GM12801 (cell line): ENCODE measurements around the gene KRTAP2-1.

Experiments used
- TF ChIP-seq, protein P1 (sequence below): IDR thresholded peaks from one replicate; pipeline ENCODE4 v1.5.1; 2011; ENCODE audit warnings: control low read depth; ENCODE audit not compliant: insufficient read length; ENCODE audit errors: extremely low read depth

KRTAP2-1 gene

DNA sequence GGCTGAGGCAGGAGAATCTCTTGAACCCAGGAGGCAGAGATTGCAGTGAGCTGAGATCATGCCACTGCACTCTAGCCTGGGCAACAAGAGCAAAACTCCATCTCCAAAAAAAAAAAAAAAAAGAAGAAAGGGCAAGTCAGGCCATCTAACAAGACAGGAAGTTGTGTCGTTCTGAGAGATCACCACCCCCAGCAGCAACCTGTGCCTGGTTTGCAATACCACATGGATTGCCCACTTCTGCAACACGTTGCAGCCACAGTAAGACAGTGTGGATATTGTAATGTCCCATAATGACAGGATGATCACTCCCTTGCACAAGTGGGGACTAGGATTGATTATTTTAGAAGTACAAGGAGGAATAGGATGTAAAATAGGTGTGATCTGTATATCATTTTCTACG, 21.9 kb upstream of the KRTAP2-1 start:
- TF ChIP-seq, protein P1, sequence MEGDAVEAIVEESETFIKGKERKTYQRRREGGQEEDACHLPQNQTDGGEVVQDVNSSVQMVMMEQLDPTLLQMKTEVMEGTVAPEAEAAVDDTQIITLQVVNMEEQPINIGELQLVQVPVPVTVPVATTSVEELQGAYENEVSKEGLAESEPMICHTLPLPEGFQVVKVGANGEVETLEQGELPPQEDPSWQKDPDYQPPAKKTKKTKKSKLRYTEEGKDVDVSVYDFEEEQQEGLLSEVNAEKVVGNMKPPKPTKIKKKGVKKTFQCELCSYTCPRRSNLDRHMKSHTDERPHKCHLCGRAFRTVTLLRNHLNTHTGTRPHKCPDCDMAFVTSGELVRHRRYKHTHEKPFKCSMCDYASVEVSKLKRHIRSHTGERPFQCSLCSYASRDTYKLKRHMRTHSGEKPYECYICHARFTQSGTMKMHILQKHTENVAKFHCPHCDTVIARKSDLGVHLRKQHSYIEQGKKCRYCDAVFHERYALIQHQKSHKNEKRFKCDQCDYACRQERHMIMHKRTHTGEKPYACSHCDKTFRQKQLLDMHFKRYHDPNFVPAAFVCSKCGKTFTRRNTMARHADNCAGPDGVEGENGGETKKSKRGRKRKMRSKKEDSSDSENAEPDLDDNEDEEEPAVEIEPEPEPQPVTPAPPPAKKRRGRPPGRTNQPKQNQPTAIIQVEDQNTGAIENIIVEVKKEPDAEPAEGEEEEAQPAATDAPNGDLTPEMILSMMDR: no peak

GRCh38 chr17:41067281-41067680, 20.2 kb upstream of the KRTAP2-1 start:
- TF ChIP-seq, protein P1: no peak

GRCh38 chr17:41065829-41066624, 18.9 kb upstream of the KRTAP2-1 start, which contains the start of gene KRTAP2-4:
Gene KRTAP2-4, minus strand, starts transcription at chr17:41065879. Its CDS starts 34 bp downstream, at chr17:41065845.
- TF ChIP-seq, protein P1: no peak

- TF ChIP-seq, protein P1: no peak
Measured at GRCh38 chr17:41064301-41064700, 17.2 kb upstream of the KRTAP2-1 start.

DNA sequence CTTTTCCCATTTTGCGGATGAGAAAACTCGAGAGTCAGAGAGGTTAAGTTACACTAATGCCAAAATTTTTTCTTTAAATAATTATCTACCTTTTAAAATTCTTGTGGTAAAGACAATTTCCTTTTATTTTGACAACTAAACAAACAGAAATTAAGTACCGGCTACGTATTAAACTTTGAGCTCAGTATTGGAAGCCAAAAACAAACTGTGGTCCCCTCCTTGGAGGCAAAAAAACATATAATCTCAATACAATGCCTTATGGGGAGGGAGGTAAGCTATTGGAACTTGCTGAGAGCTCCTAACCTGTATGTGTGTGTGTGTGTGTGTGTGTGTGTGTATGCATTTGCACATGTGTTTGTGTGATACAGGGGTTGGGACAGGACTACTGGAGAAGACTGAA, 16.3 kb upstream of the KRTAP2-1 start:
- TF ChIP-seq, protein P1: no peak

DNA sequence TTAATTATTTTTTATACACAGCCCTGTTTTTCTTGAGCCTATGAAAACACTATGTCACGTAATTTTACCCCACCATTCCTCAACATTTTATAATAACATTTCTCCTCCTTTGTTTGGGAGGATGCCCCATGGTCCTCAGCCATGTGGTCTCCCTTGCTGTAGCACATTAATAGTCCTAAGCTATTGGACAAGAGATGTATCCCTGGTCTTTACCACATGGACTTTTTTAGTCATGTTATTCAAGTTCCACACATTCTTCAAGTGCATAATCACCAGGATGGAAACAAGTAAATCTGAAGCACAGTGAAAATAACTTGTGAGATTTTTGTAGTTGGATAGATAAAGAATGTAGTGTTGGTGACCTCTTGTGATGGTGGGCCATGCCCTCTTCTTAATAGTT, 14.8 kb upstream of the KRTAP2-1 start:
- TF ChIP-seq, protein P1: no peak

DNA sequence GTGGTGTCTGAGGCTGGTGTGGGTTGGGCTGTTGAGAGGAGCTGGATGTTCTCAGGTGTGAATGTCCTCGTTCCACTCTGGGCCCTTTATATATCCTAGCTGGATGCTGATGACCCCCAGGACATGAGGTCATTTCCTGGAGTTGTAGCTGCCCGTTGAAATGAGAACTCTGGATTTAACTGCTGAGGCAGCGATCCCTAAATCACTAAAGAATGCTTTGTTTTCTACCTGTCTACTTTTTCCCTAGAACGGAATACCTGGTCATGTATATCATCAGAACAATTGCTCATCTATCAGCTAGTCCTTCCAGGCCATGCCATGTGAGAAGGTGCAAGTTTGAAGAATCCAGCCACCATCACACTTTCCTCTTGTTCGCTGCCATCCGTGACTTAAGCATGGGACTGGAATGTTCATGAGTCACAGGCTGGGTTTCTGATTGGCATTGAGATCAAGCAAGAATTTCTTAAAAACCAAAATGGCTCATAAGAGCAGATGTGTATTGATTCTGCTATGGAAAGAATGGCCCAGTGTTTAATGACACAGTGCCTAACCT, 13.0 kb upstream of the KRTAP2-1 start, which contains the start of gene KRTAP2-3:
Gene KRTAP2-3, minus strand, starts transcription at position 63 of the 553 bp plus-strand sequence. CDS start 64 bp downstream, outside the sequence.
- TF ChIP-seq, protein P1: no peak
